Measurements from ENCODE around the gene OR10D3.

The OR10D3 gene

GRCh38 chr11:124195189-124195734, 12.1 kb downstream of the OR10D3 start:
- peaks cover 15% of the 10 kb centered on the region for H3K4me1 ChIP-seq (ENCODE audit: control insufficient read depth, insufficient read depth, low read length)
- no peaks in the 10 kb centered on the region for H3K36me3 ChIP-seq (ENCODE audit: control insufficient read depth, insufficient read depth, low read length, severe bottlenecking)
- H3K27me3 ChIP-seq (replicated peaks; ENCODE audit: control insufficient read depth, insufficient read depth, low read length): no peaks in the 10 kb centered on the region
- DNase-seq (ENCODE audit: low read depth): peak; percentile 72
- H3K9me3 ChIP-seq (ENCODE audit: control insufficient read depth, low read length): no peaks in the 10 kb centered on the region
- H3K9ac ChIP-seq (ENCODE audit: low read length): no peak overlapping the region
- peak overlapping the region; percentile 58 for H3K4me3 ChIP-seq (ENCODE audit: low read length)

DNA sequence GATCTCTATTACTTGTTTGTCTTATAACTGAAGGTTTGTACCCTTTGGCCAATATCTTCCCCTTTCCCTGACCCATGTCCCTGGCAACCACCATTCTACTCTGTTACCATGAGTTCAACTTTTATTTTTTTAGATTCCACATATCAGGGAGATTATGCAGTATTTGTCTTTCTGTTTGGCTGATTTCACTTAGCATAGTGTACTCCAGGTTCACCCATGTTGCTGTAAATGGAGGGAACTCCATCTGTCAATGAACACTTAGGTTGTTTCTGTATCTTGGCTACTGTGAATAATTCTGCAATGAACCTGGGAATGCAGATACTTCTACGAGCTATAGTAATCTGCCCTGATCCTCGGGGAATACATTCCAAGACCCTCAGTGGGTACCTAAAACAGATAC, 14.9 kb downstream of the OR10D3 start:
- Histone ChIP-seq H3K36me3 (ENCODE audit: control insufficient read depth, insufficient read depth, low read length, severe bottlenecking) (no peaks in the 10 kb centered on the region), H3K4me3 (ENCODE audit: low read length) (no peak overlapping the region), H3K27me3 (replicated peaks; ENCODE audit: control insufficient read depth, insufficient read depth, low read length) (no peaks in the 10 kb centered on the region), H3K9ac (ENCODE audit: low read length) (no peak overlapping the region), H3K4me1 (ENCODE audit: control insufficient read depth, insufficient read depth, low read length) (peaks cover 15% of the 10 kb centered on the region), H3K9me3 (ENCODE audit: control insufficient read depth, low read length) (no peaks in the 10 kb centered on the region)
- no peak for DNase-seq (ENCODE audit: low read depth)

DNA sequence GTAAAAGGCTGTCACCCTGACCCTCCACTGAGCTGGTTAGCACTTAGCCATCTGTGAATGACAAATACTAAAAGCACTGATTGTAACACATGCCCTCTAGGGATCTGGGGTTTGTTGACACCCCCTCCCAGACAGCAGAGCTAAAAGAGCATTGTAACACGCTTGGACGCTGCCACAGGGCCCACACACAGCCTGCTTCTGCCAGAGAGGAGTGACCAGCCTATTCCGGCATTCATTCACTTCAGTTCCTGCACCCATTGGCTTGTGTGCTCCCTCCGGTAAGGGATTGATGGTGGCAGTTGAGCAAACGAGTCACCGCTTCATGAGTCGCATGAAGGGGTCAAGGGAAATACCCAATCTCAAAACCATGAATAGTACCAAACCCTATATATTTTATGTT, 15.8 kb downstream of the OR10D3 start:
- H3K36me3 ChIP-seq (ENCODE audit: control insufficient read depth, insufficient read depth, low read length, severe bottlenecking): no peaks in the 10 kb centered on the region
- no peak overlapping the region for H3K9ac ChIP-seq (ENCODE audit: low read length)
- no peaks in the 10 kb centered on the region for H3K27me3 ChIP-seq (replicated peaks; ENCODE audit: control insufficient read depth, insufficient read depth, low read length)
- no peak overlapping the region for H3K4me3 ChIP-seq (ENCODE audit: low read length)
- H3K9me3 ChIP-seq (ENCODE audit: control insufficient read depth, low read length): no peaks in the 10 kb centered on the region
- peaks cover 10% of the 10 kb centered on the region for H3K4me1 ChIP-seq (ENCODE audit: control insufficient read depth, insufficient read depth, low read length)
- DNase-seq (ENCODE audit: low read depth): no peak

DNA sequence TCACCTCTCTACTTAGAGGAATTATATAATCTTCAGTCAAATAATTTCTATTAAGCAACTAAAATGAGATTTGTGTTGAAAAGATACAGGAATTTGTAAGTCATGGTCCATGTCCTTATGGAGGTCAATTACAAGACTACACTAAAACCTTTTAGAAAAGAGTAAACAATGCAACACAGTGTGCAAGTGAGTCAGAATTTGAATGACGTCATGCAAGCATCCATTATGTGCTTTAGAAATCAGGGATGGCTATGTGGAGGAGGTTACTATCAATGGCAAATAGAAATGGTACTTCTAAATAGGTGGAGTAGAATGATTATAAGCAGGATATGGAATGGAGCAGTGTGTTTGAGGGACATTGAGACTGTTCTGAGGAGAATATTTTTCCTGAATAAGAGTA, 16.6 kb downstream of the OR10D3 start:
- no peak overlapping the region for H3K9ac ChIP-seq (ENCODE audit: low read length)
- H3K27me3 ChIP-seq (replicated peaks; ENCODE audit: control insufficient read depth, insufficient read depth, low read length): no peaks in the 10 kb centered on the region
- peaks cover 2% of the 10 kb centered on the region for H3K4me1 ChIP-seq (ENCODE audit: control insufficient read depth, insufficient read depth, low read length)
- no peaks in the 10 kb centered on the region for H3K36me3 ChIP-seq (ENCODE audit: control insufficient read depth, insufficient read depth, low read length, severe bottlenecking)
- DNase-seq (ENCODE audit: low read depth): peak; percentile 5
- H3K4me3 ChIP-seq (ENCODE audit: low read length): no peak overlapping the region
- H3K9me3 ChIP-seq (ENCODE audit: control insufficient read depth, low read length): no peaks in the 10 kb centered on the region

GRCh38 chr11:124200671-124201070, 17.5 kb downstream of the OR10D3 start:
- Histone ChIP-seq H3K9ac (ENCODE audit: low read length) (no peak overlapping the region), H3K36me3 (ENCODE audit: control insufficient read depth, insufficient read depth, low read length, severe bottlenecking) (no peaks in the 10 kb centered on the region), H3K4me3 (ENCODE audit: low read length) (no peak overlapping the region), H3K4me1 (ENCODE audit: control insufficient read depth, insufficient read depth, low read length) (no peaks in the 10 kb centered on the region), H3K9me3 (ENCODE audit: control insufficient read depth, low read length) (no peaks in the 10 kb centered on the region), H3K27me3 (replicated peaks; ENCODE audit: control insufficient read depth, insufficient read depth, low read length) (no peaks in the 10 kb centered on the region)
- DNase-seq (ENCODE audit: low read depth): no peak

DNA sequence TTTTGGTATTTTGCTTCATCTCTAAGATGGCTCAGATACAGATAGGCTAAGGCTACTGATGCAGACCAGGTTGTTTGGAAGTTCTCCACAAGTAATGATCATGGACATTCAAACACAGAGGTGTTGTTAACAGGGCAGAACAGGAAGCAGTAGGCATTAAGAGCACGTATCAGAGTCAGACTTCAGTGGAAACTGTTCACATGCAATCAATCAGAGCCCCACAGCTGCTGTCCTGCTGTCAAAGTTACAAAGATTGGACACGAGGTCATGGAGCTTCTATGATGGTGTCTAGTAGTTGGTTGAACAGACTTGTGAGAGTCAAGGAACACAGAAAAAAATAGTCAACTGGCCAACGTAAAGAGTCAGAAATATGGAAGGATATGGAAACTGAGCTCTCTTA, 19.8 kb downstream of the OR10D3 start:
- no peaks in the 10 kb centered on the region for H3K9me3 ChIP-seq (ENCODE audit: control insufficient read depth, low read length)
- no peak for DNase-seq (ENCODE audit: low read depth)
- no peaks in the 10 kb centered on the region for H3K36me3 ChIP-seq (ENCODE audit: control insufficient read depth, insufficient read depth, low read length, severe bottlenecking)
- no peaks in the 10 kb centered on the region for H3K4me1 ChIP-seq (ENCODE audit: control insufficient read depth, insufficient read depth, low read length)
- no peaks in the 10 kb centered on the region for H3K27me3 ChIP-seq (replicated peaks; ENCODE audit: control insufficient read depth, insufficient read depth, low read length)
- no peak overlapping the region for H3K4me3 ChIP-seq (ENCODE audit: low read length)
- no peak overlapping the region for H3K9ac ChIP-seq (ENCODE audit: low read length)

DNA sequence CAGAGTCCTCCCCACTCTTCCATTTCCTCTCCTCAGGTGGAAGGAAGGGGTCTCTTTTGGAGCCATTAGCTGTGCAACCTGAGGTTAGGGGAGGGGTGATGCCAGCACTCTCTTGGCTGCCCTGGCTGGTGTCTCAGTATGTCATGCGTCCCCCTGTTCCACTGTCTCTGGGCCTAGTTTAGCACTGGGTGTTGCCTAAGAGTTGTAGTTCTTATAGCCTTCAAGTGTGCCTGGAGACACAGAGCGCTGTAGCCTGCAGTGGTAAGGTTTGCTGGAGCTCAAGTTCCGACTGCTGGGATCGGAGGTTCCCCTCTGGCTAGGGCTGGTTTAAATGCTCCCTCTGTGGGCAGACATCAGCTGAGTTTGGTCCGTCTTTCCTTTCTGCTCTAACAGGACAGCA, 20.9 kb downstream of the OR10D3 start:
- Histone ChIP-seq H3K9me3 (ENCODE audit: control insufficient read depth, low read length) (no peaks in the 10 kb centered on the region), H3K9ac (ENCODE audit: low read length) (no peak overlapping the region), H3K36me3 (ENCODE audit: control insufficient read depth, insufficient read depth, low read length, severe bottlenecking) (no peaks in the 10 kb centered on the region), H3K4me3 (ENCODE audit: low read length) (no peak overlapping the region), H3K27me3 (replicated peaks; ENCODE audit: control insufficient read depth, insufficient read depth, low read length) (no peaks in the 10 kb centered on the region), H3K4me1 (ENCODE audit: control insufficient read depth, insufficient read depth, low read length) (no peaks in the 10 kb centered on the region)
- no peak for DNase-seq (ENCODE audit: low read depth)

DNA sequence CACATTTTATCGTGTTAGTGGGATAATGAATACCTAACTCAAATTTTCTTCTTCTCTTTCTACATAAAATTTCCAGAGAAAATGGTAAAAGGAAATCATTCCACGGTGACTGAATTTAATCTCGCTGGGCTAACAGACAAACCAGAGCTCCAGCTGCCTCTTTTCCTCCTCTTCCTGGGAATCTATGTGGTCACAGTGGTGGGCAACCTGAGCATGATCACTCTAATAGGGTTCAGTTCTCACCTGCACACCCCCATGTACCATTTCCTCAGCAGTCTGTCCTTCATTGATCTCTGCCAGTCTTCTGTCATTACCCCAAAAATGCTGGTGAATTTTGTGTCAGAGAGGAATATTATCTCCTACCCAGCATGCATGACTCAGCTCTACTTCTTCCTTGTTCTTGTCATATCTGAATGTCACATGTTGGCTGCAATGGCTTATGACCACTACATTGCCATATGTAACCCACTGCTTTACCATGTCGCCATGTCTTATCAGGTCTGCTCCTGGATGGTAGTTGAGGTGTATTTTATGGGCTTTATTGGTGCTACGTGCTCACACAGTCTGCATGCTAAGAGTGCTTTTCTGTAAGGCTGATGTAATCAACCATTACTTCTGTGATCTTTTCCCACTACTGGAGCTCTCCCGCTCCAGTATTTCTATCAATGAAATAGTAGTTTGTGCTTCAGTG, 24.1 kb downstream of the OR10D3 start:
- no peaks in the 10 kb centered on the region for H3K36me3 ChIP-seq (ENCODE audit: control insufficient read depth, insufficient read depth, low read length, severe bottlenecking)
- no peaks in the 10 kb centered on the region for H3K27me3 ChIP-seq (replicated peaks; ENCODE audit: control insufficient read depth, insufficient read depth, low read length)
- H3K9ac ChIP-seq (ENCODE audit: low read length): no peak overlapping the region
- no peaks in the 10 kb centered on the region for H3K9me3 ChIP-seq (ENCODE audit: control insufficient read depth, low read length)
- H3K4me3 ChIP-seq (ENCODE audit: low read length): no peak overlapping the region
- no peak for DNase-seq (ENCODE audit: low read depth)
- H3K4me1 ChIP-seq (ENCODE audit: control insufficient read depth, insufficient read depth, low read length): no peaks in the 10 kb centered on the region

- Histone ChIP-seq H3K4me3 (ENCODE audit: low read length) (no peak overlapping the region), H3K4me1 (ENCODE audit: control insufficient read depth, insufficient read depth, low read length) (no peaks in the 10 kb centered on the region), H3K27me3 (replicated peaks; ENCODE audit: control insufficient read depth, insufficient read depth, low read length) (no peaks in the 10 kb centered on the region), H3K9ac (ENCODE audit: low read length) (no peak overlapping the region), H3K36me3 (ENCODE audit: control insufficient read depth, insufficient read depth, low read length, severe bottlenecking) (no peaks in the 10 kb centered on the region), H3K9me3 (ENCODE audit: control insufficient read depth, low read length) (no peaks in the 10 kb centered on the region)
- DNase-seq (ENCODE audit: low read depth): no peak
These were observed 26.7 kb downstream of the OR10D3 start for GRCh38 chr11:124209824-124210357.

DNA sequence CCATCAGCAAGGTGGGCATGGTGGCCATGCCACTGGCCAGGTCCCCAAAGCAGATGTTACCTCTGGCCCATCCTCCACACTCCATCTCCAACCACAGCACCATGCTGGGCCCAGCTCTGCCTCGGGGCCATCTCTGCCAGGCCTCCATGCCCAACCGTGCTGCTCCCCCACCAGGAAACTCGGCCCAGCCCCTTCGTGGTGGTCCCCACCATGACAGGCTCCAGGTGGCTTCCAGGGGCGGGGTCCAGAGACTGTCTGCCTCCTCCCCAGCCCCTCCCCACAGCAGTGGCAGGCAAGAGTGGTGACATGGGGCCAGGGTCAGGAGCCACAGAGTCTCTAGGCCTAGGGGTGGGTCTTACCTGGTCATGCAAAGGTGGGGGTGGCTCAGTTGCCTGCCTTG, 27.3 kb downstream of the OR10D3 start:
- no peaks in the 10 kb centered on the region for H3K36me3 ChIP-seq (ENCODE audit: control insufficient read depth, insufficient read depth, low read length, severe bottlenecking)
- no peak for DNase-seq (ENCODE audit: low read depth)
- no peaks in the 10 kb centered on the region for H3K27me3 ChIP-seq (replicated peaks; ENCODE audit: control insufficient read depth, insufficient read depth, low read length)
- no peak overlapping the region for H3K4me3 ChIP-seq (ENCODE audit: low read length)
- H3K4me1 ChIP-seq (ENCODE audit: control insufficient read depth, insufficient read depth, low read length): no peaks in the 10 kb centered on the region
- H3K9ac ChIP-seq (ENCODE audit: low read length): no peak overlapping the region
- H3K9me3 ChIP-seq (ENCODE audit: control insufficient read depth, low read length): no peaks in the 10 kb centered on the region

GRCh38 chr11:124211321-124211720, 28.2 kb downstream of the OR10D3 start:
- Histone ChIP-seq H3K27me3 (replicated peaks; ENCODE audit: control insufficient read depth, insufficient read depth, low read length) (no peaks in the 10 kb centered on the region), H3K4me3 (ENCODE audit: low read length) (no peak overlapping the region), H3K4me1 (ENCODE audit: control insufficient read depth, insufficient read depth, low read length) (no peaks in the 10 kb centered on the region), H3K9ac (ENCODE audit: low read length) (no peak overlapping the region), H3K9me3 (ENCODE audit: control insufficient read depth, low read length) (no peaks in the 10 kb centered on the region), H3K36me3 (ENCODE audit: control insufficient read depth, insufficient read depth, low read length, severe bottlenecking) (no peaks in the 10 kb centered on the region)
- no peak for DNase-seq (ENCODE audit: low read depth)

GRCh38 chr11:124214027-124214426, 30.9 kb downstream of the OR10D3 start:
- Histone ChIP-seq H3K4me3 (ENCODE audit: low read length) (no peak overlapping the region), H3K9me3 (ENCODE audit: control insufficient read depth, low read length) (no peaks in the 10 kb centered on the region), H3K27me3 (replicated peaks; ENCODE audit: control insufficient read depth, insufficient read depth, low read length) (no peaks in the 10 kb centered on the region), H3K9ac (ENCODE audit: low read length) (no peak overlapping the region), H3K4me1 (ENCODE audit: control insufficient read depth, insufficient read depth, low read length) (no peaks in the 10 kb centered on the region), H3K36me3 (ENCODE audit: control insufficient read depth, insufficient read depth, low read length, severe bottlenecking) (no peaks in the 10 kb centered on the region)
- DNase-seq (ENCODE audit: low read depth): no peak

Measured in adipocyte (in vitro differentiated cells).